GM23338 (cell line): ENCODE data around the gene RBL1.

Experiments used
- CREB1 ChIP-seq: fragments of 250-450 bp; sonication (Bioruptor Pico); IDR thresholded peaks from 2 replicates; pipeline ENCODE4 v1.5.0; 2020; ENCODE audit warnings: low read depth, mild to moderate bottlenecking, moderate library complexity
- CTCF ChIP-seq, 2 experiments: fragments of 200-600 bp in 1 of 2; sonication (generic) in 1 of 2; conservative IDR thresholded peaks; 2 replicates each; pipeline versions ENCODE4 v1.5.1 to v1.6.1; 2016 to 2017; ENCODE audit warnings: antibody characterized with exemption in 2 of 2, low read depth in 2 of 2, mild to moderate bottlenecking in 2 of 2, moderate library complexity in 1 of 2
- ETS1 ChIP-seq: IDR thresholded peaks from 2 replicates; pipeline ENCODE4 v1.6.1; 2016; ENCODE audit warnings: antibody characterized with exemption
- EZH2 ChIP-seq: fragments of 200-600 bp; sonication (generic); IDR thresholded peaks from one replicate; pipeline ENCODE4 v1.8.0; 2017; ENCODE audit warnings: antibody characterized with exemption, mild to moderate bottlenecking, low read depth; ENCODE audit not compliant: unreplicated experiment
- EZH2phosphoT487 ChIP-seq: fragments of 200-600 bp; sonication (generic); IDR thresholded peaks from one replicate; pipeline ENCODE4 v1.8.1; 2018; ENCODE audit warnings: antibody characterized with exemption; ENCODE audit not compliant: unreplicated experiment
- POLR2AphosphoS5 ChIP-seq: IDR thresholded peaks from 2 replicates; pipeline ENCODE4 v1.6.1; 2016; ENCODE audit warnings: antibody characterized with exemption, low read depth
- REST ChIP-seq: IDR thresholded peaks from one replicate; pipeline ENCODE4 v1.6.1; 2018; ENCODE audit warnings: antibody characterized with exemption; ENCODE audit not compliant: unreplicated experiment
- STAT1 ChIP-seq: IDR thresholded peaks from one replicate; pipeline ENCODE4 v1.6.1; 2016; ENCODE audit warnings: antibody characterized with exemption; ENCODE audit not compliant: unreplicated experiment

- TF ChIP-seq EZH2 (no peak), CTCF (conservative IDR thresholded peaks at IDR 0.05; ENCODE audit: low read depth in 2 of 2) (no peak), REST (no peak), CREB1 (CRISPR knock-in tag) (no peak), POLR2AphosphoS5 (no peak), EZH2phosphoT487 (no peak), STAT1 (no peak), ETS1 (no peak)
Observed at GRCh38 chr20:36975099-36975818, 120.5 kb downstream of the RBL1 start.
